HG03342 (cell line): ENCODE results near the gene JAKMIP2.
"Not testable (repeated sequence)": the region's sequence is repeated elsewhere in the genome, so short reads cannot be mapped to it uniquely, and the experiment has no call there.

Experiments
- ATAC-seq: cut with Tn5 transposase; IDR thresholded peaks from one replicate; pipeline ENCODE4 v1.9.1; 2021; ENCODE audit warnings: mild to moderate bottlenecking, moderate library complexity; ENCODE audit not compliant: unreplicated experiment

The JAKMIP2 gene

GRCh38 chr5:147564124-147564486 is 218.4 kb downstream of the JAKMIP2 start:
- no peak for ATAC-seq

- no peak for ATAC-seq
These were observed 218.9 kb downstream of the JAKMIP2 start for GRCh38 chr5:147563466-147564123.

- ATAC-seq = no peak
These were observed 221.1 kb downstream of the JAKMIP2 start for GRCh38 chr5:147561435-147561834.

- no peak for ATAC-seq
These were observed 221.7 kb downstream of the JAKMIP2 start for GRCh38 chr5:147560718-147561331.

GRCh38 chr5:147559749-147560148 is 222.8 kb downstream of the JAKMIP2 start:
- no peak for ATAC-seq

GRCh38 chr5:147558826-147559225 is 223.7 kb downstream of the JAKMIP2 start:
- peak; percentile 65 for ATAC-seq

GRCh38 chr5:147557876-147558745 is 224.4 kb downstream of the JAKMIP2 start:
- no peak for ATAC-seq

GRCh38 chr5:147555176-147555575 is 227.4 kb downstream of the JAKMIP2 start:
- no peak for ATAC-seq

- no peak for ATAC-seq
These were observed 228.2 kb downstream of the JAKMIP2 start for GRCh38 chr5:147554261-147554817.

- ATAC-seq = not testable (repeated sequence)
These were observed 228.7 kb downstream of the JAKMIP2 start for GRCh38 chr5:147553817-147554216.

- no peak for ATAC-seq
These were observed 229.6 kb downstream of the JAKMIP2 start for GRCh38 chr5:147552897-147553296.

- no peak for ATAC-seq
These were observed 230.9 kb downstream of the JAKMIP2 start for GRCh38 chr5:147551677-147552076.

- no peak for ATAC-seq
These were observed 234.8 kb downstream of the JAKMIP2 start for GRCh38 chr5:147547730-147548129.

- ATAC-seq = no peak
These were observed 238.0 kb downstream of the JAKMIP2 start for GRCh38 chr5:147544556-147544955.

GRCh38 chr5:147539053-147539452 is 243.5 kb downstream of the JAKMIP2 start:
- no peak for ATAC-seq

GRCh38 chr5:147538236-147538635 is 244.3 kb downstream of the JAKMIP2 start:
- ATAC-seq = no peak
